Fibroblast of skin of back (primary cell): ENCODE results near the gene ATF6.

ENCODE experiments used
- DNase-seq: peaks from one replicate; pipeline ENCODE4 v3.0.0-alpha.2; 2013

ATF6 gene

GRCh38 chr1:161900160-161900559 is 134.0 kb downstream of the ATF6 start:
- DNase-seq = no peak

- no peak for DNase-seq
These were observed 136.1 kb downstream of the ATF6 start for GRCh38 chr1:161902182-161902581.

DNA sequence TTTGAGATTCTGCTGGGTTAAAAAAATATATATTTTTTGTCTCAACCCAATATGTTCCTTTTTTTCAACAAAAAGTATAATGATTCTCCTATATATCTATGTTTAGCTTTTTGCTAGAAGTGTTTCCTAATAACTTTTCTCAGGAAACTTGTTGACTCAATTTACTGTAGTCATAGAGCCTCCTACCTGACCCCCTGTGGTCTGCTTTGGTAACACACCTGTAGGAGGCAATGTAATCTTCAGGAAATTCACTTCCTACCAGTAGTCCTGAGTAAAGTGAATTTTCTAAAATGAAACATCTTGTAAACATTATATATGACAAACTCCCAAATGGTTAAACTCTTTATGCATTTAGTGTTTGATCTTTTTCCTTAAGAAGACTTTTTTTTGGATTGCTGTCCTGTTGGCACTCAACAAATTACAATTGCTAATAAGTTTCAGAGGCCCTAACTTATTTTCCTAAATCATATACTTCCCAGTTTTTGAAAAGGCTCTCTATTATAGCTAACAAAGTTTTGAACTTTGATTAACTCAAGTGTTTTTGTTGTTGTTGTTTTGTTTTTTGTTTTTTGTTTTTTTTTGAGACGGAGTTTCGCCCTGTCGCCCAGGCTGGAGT is 139.3 kb downstream of the ATF6 start:
- no peak for DNase-seq

DNA sequence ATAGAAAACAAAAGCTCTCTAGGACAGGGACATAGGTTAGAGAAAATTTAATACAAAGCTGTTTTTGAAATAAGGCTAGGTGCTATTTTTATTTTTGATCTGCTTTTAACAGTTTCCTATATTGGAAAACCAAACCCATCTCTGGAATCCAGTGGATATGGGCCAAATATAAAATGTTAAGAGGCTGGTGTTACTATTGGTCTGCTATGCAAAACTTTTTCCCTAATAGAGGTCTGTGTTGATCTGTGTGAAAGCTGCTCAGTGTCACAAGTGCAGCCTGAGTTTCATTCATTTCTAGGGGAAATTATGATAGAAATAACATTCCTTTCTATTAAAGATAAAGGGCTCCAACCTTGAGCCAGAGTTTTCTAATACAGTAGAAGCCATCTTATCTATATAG is 141.1 kb downstream of the ATF6 start:
- peak; percentile 37 for DNase-seq

- DNase-seq = no peak
These were observed 142.1 kb downstream of the ATF6 start for GRCh38 chr1:161908264-161908663.

DNA sequence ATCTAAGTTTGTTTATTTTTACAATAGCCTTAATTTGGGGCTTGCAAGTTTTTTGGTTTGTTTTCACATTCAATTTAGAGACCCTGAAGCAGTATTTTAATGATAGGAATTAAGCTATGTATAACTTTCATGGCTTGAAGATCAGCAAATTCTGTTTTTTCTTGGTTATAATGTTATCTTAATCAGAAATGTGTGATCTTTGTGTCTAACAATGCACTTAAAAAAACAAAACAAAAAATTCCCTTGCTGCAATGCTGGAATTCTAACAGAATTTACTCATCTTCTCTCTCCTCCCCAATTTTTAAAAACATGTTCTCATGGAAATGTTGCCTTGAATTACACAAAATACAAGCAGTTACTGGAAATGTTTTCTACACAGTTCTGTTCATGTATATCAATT is 144.5 kb downstream of the ATF6 start:
- peak; percentile 88 for DNase-seq

- DNase-seq = peak; percentile 66
These were observed 147.5 kb downstream of the ATF6 start for GRCh38 chr1:161913482-161914140.

DNA sequence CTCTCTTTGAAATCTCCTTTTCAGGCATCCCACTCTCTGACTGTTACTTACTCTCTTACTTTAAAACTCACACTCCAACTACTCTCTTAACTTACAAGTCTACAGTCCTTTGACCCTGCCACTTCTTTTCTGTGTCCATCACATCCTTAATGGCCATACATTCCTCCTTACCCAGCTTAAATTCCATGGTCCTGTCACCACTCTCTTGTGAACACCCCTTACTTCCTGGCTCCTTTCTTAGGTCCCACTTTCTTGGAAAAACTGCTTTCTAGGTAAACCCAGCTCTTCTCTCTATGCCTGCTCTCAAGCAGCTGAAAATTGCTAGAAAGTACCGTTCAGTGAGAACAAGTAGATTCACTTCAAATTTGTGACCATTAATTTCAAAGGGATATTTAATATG is 148.5 kb downstream of the ATF6 start:
- DNase-seq = peak; percentile 51

DNA sequence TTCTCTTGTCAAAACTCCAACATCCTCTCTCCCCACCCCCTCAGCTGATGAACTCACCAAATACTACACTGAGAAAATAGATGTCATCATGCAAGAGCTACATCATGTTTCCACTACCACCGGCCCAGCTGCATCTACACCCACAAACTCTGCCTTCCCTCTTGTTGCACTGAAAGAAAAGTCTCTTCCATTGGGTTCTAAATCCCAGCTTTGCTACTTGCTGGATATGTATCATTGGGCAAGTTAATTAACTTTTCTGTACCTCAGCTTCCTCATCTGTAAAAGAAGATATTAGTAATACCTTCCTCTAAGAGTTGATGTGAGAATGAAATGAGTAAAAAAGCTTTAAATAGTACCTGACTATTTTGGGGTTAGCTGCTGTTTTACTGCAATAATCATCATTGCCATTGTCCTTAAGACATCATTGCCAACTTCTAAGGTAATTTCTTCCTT is 149.0 kb downstream of the ATF6 start:
- peak; percentile 72 for DNase-seq

GRCh38 chr1:161915978-161916377 is 149.9 kb downstream of the ATF6 start:
- DNase-seq = no peak

- DNase-seq = no peak
These were observed 153.1 kb downstream of the ATF6 start for GRCh38 chr1:161919229-161919628.

DNA sequence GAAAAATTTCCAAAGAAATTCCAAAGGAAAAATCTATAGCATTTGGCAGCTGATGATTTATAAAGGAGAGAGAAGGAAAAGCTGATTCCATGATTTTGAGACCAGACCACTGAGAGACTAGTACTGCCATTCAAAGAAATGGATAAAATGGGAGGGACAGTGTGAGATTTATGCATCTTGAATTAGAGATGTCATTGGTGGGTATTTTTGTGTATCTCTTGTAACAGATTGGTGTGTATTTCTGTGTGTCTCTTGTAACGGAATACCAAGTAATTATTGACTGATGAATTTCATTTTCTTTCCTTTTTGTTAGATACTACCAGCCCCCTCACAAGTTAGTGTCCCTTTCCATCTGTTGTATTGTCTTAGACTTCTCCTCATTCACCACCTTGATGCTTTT is 155.4 kb downstream of the ATF6 start:
- no peak for DNase-seq

GRCh38 chr1:161921990-161922389 is 155.9 kb downstream of the ATF6 start:
- DNase-seq = peak; percentile 85

DNA sequence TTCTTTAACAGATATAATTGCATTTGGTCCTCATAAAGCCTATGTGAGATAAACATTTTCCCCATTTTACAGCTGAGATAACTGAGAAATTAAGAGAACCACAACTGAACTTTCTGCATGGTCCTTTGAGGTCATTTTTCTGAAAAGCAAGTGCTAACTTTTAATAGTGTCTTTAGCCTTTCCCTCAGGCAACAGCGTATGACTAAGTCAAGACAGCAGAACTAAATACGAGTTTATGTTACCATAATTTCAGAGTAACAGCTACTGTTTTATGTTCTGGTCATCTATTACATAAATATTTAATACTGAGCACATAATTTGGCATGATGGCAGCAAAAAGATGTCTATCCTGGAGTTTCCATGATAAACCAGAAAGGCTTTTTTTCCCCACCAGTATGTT is 161.9 kb downstream of the ATF6 start:
- no peak for DNase-seq

GRCh38 chr1:161929137-161929536 is 163.0 kb downstream of the ATF6 start:
- DNase-seq = no peak

GRCh38 chr1:161930064-161930463 is 163.9 kb downstream of the ATF6 start:
- DNase-seq = peak; percentile 85

- no peak for DNase-seq
These were observed 166.5 kb downstream of the ATF6 start for GRCh38 chr1:161932668-161933067.

GRCh38 chr1:161933592-161934588 is 167.8 kb downstream of the ATF6 start:
- DNase-seq = no peak

DNA sequence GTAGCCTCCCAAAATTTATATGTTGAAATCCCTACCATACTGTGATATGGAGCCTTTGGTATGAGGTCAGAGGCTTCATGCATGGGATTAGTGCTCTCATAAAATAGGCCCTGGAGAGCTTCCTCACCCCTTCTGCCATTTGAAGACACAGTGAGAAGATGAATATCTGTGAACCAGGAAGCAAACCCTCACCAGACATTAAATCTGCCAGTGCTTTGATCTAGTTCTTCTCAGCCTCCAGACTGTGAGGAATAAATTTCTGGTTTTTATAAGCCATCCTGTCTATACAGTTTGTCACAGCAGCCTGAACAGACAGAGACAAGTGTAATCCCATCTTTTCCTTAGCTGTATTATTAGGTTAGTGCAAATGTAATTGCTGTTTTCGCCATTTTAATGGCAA is 169.1 kb downstream of the ATF6 start:
- DNase-seq = no peak

GRCh38 chr1:161936786-161937185 is 170.7 kb downstream of the ATF6 start:
- DNase-seq = no peak

GRCh38 chr1:161940866-161941591 is 174.9 kb downstream of the ATF6 start:
- no peak for DNase-seq

DNA sequence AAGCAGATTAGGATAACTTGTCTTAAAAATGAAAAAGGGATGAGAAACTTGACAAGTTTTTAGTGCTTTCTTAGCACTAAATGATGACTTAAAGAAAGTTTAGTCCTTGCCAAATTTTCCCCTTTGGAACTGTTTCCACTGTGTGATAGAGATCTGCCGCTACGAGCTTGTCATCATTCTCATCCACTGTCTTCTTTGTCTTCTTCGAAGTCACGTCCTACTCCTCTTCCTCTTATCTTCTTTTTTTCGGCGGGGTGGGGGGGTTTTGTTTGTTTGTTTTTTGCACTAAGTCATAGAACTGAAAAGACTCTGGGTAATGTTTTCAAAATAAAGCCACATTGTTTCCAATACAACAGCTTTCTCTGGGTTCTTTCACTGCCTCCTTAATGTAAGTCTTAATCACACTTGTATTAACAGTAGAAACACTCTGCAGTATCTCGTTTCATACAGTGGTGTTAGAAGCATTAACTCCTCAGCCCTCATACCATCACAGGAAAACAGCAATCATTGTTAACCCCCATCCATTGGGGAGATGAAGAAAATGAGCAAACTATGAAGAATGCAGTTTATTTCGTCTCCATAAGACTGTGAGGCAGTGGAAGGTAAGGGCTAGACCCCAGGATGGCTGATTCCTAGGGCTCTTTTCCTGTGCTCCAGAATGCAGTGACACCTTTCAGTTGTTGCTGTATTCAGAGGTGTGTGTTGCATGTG is 175.8 kb downstream of the ATF6 start:
- peak; percentile 39 for DNase-seq
